GM10248 (cell line): ENCODE measurements around the gene ZDHHC9.

Experiments
- CTCF ChIA-PET: fragments of 300-600 bp; sonication (Branson Sonifier 250); formaldehyde crosslinking; extraction: SDS; loops from one replicate; lab custom pipeline; 2021; ENCODE audit warnings: antibody characterized with exemption; lab: Yijun Ruan, JAX
- POLR2A ChIA-PET: fragments of 350-650 bp; sonication (Branson Sonifier 250); formaldehyde crosslinking; extraction: SDS; loops from one replicate; lab custom pipeline; 2020; ENCODE audit warnings: antibody characterized with exemption; lab: Yijun Ruan, JAX
- DNase-seq: peaks from one replicate; pipeline ENCODE4 v3.0.0; 2012; ENCODE audit errors: extremely low spot score
- TF ChIP-seq, protein P1 (sequence below): IDR thresholded peaks from 2 replicates; pipeline ENCODE4 v1.5.1; 2012; ENCODE audit warnings: mild to moderate bottlenecking, low read depth; ENCODE audit errors: extremely low read depth, missing control alignments, control extremely low read depth

ZDHHC9 gene

DNA sequence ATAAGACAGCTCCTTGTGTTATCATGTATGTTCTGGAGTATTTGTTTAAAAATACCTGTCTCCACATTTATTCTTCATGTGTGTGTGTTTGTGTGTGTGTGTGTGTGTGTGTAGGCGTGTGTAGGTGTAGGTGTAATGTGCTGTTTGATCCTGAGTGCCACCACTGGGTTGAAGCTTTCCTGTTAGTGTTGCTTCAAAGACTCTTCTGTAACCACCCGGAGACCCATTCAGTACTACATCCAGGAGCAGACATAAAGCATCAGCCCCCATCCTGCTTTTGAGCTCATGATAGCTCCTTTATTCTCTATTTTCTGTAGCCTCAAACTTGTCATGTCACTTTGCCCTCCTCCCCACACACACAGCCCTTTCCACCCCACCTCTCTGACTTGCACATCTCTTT is 3.0 kb upstream of the ZDHHC9 start:
- POLR2A ChIA-PET: no interaction called here

DNA sequence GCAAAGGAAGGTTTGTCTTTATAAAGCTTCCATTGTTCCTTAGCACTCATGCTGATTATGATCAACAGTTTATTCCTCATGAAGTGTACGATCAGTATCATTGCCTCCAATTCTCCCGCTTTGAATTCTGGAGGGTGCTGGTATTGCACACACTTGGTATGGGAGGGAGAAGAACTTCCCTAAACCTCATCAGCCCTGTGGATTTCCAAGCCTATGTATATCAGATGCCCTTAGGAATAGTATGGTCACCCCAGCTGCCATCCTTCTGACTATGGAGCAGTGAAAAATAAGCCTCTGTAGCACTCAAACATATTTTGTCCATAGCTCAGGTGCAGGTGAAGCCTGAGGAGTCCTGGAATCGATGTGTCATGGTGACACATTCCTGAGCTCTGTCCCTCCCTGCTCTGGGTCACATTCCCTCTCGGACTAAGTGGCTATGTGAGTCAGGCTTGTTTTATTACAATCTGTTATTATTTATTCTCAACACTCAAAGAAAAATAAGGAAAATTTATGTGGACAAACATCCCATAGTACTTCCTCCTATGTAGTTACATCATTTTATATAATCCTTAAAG is 2.0 kb upstream of the ZDHHC9 start:
- TF ChIP-seq, protein P1, sequence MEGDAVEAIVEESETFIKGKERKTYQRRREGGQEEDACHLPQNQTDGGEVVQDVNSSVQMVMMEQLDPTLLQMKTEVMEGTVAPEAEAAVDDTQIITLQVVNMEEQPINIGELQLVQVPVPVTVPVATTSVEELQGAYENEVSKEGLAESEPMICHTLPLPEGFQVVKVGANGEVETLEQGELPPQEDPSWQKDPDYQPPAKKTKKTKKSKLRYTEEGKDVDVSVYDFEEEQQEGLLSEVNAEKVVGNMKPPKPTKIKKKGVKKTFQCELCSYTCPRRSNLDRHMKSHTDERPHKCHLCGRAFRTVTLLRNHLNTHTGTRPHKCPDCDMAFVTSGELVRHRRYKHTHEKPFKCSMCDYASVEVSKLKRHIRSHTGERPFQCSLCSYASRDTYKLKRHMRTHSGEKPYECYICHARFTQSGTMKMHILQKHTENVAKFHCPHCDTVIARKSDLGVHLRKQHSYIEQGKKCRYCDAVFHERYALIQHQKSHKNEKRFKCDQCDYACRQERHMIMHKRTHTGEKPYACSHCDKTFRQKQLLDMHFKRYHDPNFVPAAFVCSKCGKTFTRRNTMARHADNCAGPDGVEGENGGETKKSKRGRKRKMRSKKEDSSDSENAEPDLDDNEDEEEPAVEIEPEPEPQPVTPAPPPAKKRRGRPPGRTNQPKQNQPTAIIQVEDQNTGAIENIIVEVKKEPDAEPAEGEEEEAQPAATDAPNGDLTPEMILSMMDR: no peak
- ChIA-PET CTCF (no interaction called here), POLR2A (no interaction called here)
- no peak for DNase-seq

More for the DNA sequence above, 3.0 kb upstream of the ZDHHC9 start:
- TF ChIP-seq, protein P1: no peak
- CTCF ChIA-PET: no interaction called here
- DNase-seq: no peak

DNA sequence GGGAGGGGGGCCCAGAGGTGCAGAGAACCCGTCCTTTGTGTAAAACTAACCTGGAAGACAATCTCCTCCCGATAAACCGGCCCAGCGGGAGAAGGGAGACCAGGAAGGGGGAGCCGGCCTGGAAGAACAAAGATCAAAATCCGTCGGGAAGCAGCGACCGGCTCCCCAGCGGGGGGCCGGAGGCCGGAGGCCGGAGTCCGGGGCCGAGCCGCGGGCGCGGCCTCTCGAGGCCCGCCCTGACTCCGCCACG is 552 bp downstream of the ZDHHC9 start:
- TF ChIP-seq, protein P1: no peak
- DNase-seq: no peak
- POLR2A ChIA-PET: interaction anchor here (0.6 kb wide), 1 partner anchor 51 kb away, joined by 3 read pairs; no protein-coding TSS in a partner anchor
- CTCF ChIA-PET: no interaction called here

DNA sequence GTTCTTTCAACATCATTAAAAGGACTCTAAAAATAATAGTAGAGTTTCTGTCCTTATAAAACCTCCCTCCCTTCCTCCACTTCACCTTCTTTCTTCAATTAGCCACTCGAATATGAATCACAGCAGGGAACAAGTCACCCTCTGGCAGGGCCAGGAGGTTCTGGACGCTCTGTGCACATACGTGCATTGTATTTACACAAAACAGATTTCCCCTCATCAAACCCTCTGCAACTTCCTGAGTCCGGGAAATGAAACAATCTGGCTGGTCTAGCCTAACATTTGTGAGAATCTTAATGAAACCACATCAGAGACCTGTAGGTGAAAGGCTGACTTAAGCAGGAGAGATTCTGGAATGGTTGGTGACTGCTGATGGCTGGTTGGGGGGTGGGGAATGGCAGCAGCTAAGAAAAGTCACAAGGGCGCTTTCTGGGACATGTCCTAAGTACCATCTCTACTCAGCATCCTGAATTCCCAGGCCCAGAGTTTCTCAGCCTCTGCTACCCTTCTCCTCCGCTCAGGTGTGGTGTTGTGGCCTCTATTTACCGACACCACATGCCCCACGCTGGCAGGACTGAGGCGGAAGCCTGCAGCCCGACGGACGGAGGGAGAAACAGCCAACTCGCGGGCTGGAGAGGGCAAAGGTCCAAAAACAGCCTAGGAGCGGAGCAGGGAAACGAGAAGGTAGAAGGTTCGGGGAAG is 1.0 kb downstream of the ZDHHC9 start:
- ChIA-PET POLR2A (interaction anchor here (0.6 kb wide), 1 partner anchor 52 kb away, joined by 3 read pairs; no protein-coding TSS in a partner anchor), CTCF (no interaction called here)
- TF ChIP-seq, protein P1: no peak
- DNase-seq: no peak

DNA sequence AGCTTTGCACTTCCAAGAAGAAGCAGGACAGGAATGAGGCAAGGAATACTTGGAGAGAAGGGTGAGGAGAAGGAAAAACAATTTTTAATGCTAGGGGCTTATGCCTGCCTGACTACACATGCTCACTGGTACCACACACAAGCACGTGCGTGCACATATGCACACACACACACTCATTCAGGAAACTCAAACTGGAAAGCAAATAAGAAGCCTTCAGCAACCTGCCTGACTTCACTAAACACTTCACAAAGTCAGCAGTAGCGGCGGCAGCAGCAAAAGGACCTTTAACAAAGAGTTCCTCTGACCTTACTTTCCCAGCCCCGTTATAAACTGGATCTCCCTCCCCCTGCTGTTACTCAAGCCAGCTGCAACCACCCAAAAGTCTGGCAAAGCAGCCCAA is 3.3 kb downstream of the ZDHHC9 start:
- CTCF ChIA-PET: interaction anchor here (0.8 kb wide), 1 partner anchor 17 kb away, joined by 5 read pairs; no protein-coding TSS in a partner anchor
- POLR2A ChIA-PET: no interaction called here

DNA sequence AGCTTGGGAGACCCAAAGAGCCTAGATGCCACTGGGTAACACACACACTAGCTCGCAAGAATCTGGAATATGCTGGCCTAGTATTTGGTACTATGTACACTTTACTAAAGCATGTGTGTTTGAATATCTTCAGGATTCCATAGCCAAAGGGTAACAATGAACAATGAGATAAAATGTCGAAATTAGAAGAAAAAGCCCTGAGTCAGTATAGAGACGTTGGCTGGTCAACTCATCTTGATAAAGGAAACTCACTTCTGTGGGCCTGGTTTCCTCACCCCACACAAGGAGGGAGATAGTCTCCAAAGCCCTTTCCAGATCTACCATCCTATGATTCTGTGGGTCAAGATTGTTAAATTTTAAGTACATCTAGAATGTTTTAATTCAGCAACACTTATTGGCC is 6.9 kb downstream of the ZDHHC9 start:
- POLR2A ChIA-PET: no interaction called here

More for the DNA sequence above, 3.3 kb downstream of the ZDHHC9 start:
- no peak for DNase-seq
- TF ChIP-seq, protein P1: no peak

More for the DNA sequence above, 6.9 kb downstream of the ZDHHC9 start:
- TF ChIP-seq, protein P1: no peak
- CTCF ChIA-PET: interaction anchor here (1.2 to 1.8 kb wide), 2 partner anchors 8 to 14 kb away, joined by 3 to 7 read pairs; no protein-coding TSS in a partner anchor
- no peak for DNase-seq
